IMR-90 (cell line): ENCODE data around the gene TRPM8.
A peak's percentile ranks its signal among the peaks of the same experiment; 100 is the strongest.

Experiments used
- BHLHE40 ChIP-seq: fragments of 150-350 bp; IDR thresholded peaks from 2 replicates; pipeline ENCODE4 v1.6.1; 2016; ENCODE audit warnings: mild to moderate bottlenecking, low read depth, low read length
- CEBPB ChIP-seq: IDR thresholded peaks from 2 replicates; pipeline ENCODE4 v1.6.1; 2012; ENCODE audit warnings: low read depth, low read length, improper control_type of control experiment
- CHD1 ChIP-seq: IDR thresholded peaks from 2 replicates; pipeline ENCODE4 v1.6.1; 2012; ENCODE audit warnings: low read depth, low read length, improper control_type of control experiment
- MAFK ChIP-seq: IDR thresholded peaks from 2 replicates; pipeline ENCODE4 v1.6.1; 2012; ENCODE audit warnings: low read depth, low read length, improper control_type of control experiment
- MXI1 ChIP-seq: IDR thresholded peaks from 2 replicates; pipeline ENCODE4 v1.6.1; 2012; ENCODE audit warnings: low read depth, mild to moderate bottlenecking, low read length, moderate library complexity, borderline replicate concordance
- POLR2A ChIP-seq: IDR thresholded peaks from 2 replicates; pipeline ENCODE4 v1.6.1; 2012; ENCODE audit warnings: mild to moderate bottlenecking, low read depth, low read length
- RAD21 ChIP-seq: IDR thresholded peaks from 2 replicates; pipeline ENCODE4 v1.6.1; 2012; ENCODE audit warnings: low read length, improper control_type of control experiment
- RFX5 ChIP-seq: IDR thresholded peaks from 2 replicates; pipeline ENCODE4 v1.8.0; 2012; ENCODE audit warnings: low read depth, mild to moderate bottlenecking, low read length, moderate library complexity
- SMC3 ChIP-seq: fragments of 150-350 bp; IDR thresholded peaks from 2 replicates; pipeline ENCODE4 v1.6.1; 2016; ENCODE audit warnings: low read depth, mild to moderate bottlenecking, antibody characterized with exemption, low read length, moderate library complexity
- USF2 ChIP-seq: fragments of 150-350 bp; IDR thresholded peaks from 2 replicates; pipeline ENCODE4 v1.6.1; 2017; ENCODE audit warnings: mild to moderate bottlenecking, antibody characterized with exemption, low read length, low read depth
- TF ChIP-seq, protein P1 (sequence below): conservative IDR thresholded peaks from 2 replicates; pipeline ENCODE4 v1.5.1; 2012; ENCODE audit warnings: mild to moderate bottlenecking, low read depth, low read length, improper control_type of control experiment

GRCh38 chr2:233915128-233915527, 2.0 kb upstream of the TRPM8 start:
- no peak for TF ChIP-seq RAD21
- TF ChIP-seq, protein P1, sequence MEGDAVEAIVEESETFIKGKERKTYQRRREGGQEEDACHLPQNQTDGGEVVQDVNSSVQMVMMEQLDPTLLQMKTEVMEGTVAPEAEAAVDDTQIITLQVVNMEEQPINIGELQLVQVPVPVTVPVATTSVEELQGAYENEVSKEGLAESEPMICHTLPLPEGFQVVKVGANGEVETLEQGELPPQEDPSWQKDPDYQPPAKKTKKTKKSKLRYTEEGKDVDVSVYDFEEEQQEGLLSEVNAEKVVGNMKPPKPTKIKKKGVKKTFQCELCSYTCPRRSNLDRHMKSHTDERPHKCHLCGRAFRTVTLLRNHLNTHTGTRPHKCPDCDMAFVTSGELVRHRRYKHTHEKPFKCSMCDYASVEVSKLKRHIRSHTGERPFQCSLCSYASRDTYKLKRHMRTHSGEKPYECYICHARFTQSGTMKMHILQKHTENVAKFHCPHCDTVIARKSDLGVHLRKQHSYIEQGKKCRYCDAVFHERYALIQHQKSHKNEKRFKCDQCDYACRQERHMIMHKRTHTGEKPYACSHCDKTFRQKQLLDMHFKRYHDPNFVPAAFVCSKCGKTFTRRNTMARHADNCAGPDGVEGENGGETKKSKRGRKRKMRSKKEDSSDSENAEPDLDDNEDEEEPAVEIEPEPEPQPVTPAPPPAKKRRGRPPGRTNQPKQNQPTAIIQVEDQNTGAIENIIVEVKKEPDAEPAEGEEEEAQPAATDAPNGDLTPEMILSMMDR: 0 out of 2 replicates have a peak, but pooled peaks have one; percentile 8
- no peak for TF ChIP-seq MXI1
- no peak for TF ChIP-seq MAFK
- no peak for TF ChIP-seq POLR2A
- TF ChIP-seq RFX5: no peak
- TF ChIP-seq BHLHE40: no peak
- no peak for TF ChIP-seq SMC3
- no peak for TF ChIP-seq CHD1
- TF ChIP-seq CEBPB: no peak
- no peak for TF ChIP-seq USF2
